HepG2 (cell line): ENCODE results near the gene MAP2K6. TPM values are rescaled to one million over a fixed set of nuclear protein-coding genes. Genes with fewer than 3 reads are reported as not detected.

Source experiments
- CENPX ChIP-seq: sonication (generic); formaldehyde crosslinking; IDR thresholded peaks from 2 replicates; pipeline ENCODE4 v1.9.0; 2021; ENCODE audit warnings: mild to moderate bottlenecking, missing genetic modification reagents, moderate library complexity
- NCOA5 ChIP-seq: sonication (generic); formaldehyde crosslinking; IDR thresholded peaks from 2 replicates; pipeline ENCODE4 v1.4.0; 2020; ENCODE audit warnings: missing genetic modification reagents
- SIX1 ChIP-seq: sonication (generic); formaldehyde crosslinking; IDR thresholded peaks from 2 replicates; pipeline ENCODE4 v1.4.0; 2020; ENCODE audit warnings: missing genetic modification reagents, borderline replicate concordance
- SKIL ChIP-seq: sonication (generic); formaldehyde crosslinking; IDR thresholded peaks from 2 replicates; pipeline ENCODE4 v1.8.0; 2022; ENCODE audit warnings: missing genetic modification reagents, mild to moderate bottlenecking, moderate library complexity, borderline replicate concordance
- STAT5B ChIP-seq: sonication (generic); formaldehyde crosslinking; IDR thresholded peaks from 2 replicates; pipeline ENCODE4 v1.4.0; 2020; ENCODE audit warnings: missing genetic modification reagents
- SUZ12 ChIP-seq: fragments of 150-350 bp; IDR thresholded peaks from 2 replicates; pipeline ENCODE4 v1.6.1; 2014; ENCODE audit warnings: low read depth, low read length
- TFE3 ChIP-seq: IDR thresholded peaks from 2 replicates; pipeline ENCODE4 v1.6.1; 2016
- ZNF34 ChIP-seq: sonication (generic); formaldehyde crosslinking; IDR thresholded peaks from 2 replicates; pipeline ENCODE4 v1.4.0; 2020; ENCODE audit warnings: mild to moderate bottlenecking, missing genetic modification reagents, borderline replicate concordance
- ZNF547 ChIP-seq: sonication (generic); formaldehyde crosslinking; IDR thresholded peaks from 2 replicates; pipeline ENCODE4 v1.5.1; 2020; ENCODE audit warnings: mild to moderate bottlenecking, missing genetic modification reagents
- ZNF768 ChIP-seq: sonication (generic); formaldehyde crosslinking; IDR thresholded peaks from 2 replicates; pipeline ENCODE4 v1.4.0; 2020; ENCODE audit warnings: missing genetic modification reagents
- ZNF790 ChIP-seq: sonication (generic); formaldehyde crosslinking; IDR thresholded peaks from 2 replicates; pipeline ENCODE4 v1.8.0; 2022; ENCODE audit warnings: missing genetic modification reagents, mild to moderate bottlenecking, borderline replicate concordance
- ZNF83 ChIP-seq: sonication (generic); formaldehyde crosslinking; IDR thresholded peaks from 2 replicates; pipeline ENCODE4 v1.4.0; 2020; ENCODE audit warnings: missing genetic modification reagents, mild to moderate bottlenecking, borderline replicate concordance
- ZNF878 ChIP-seq: sonication (generic); formaldehyde crosslinking; IDR thresholded peaks from 2 replicates; pipeline ENCODE4 v1.8.1; 2023; ENCODE audit warnings: mild to moderate bottlenecking, missing genetic modification reagents, moderate library complexity
- ZUFSP ChIP-seq: sonication (generic); formaldehyde crosslinking; IDR thresholded peaks from 2 replicates; pipeline ENCODE4 v1.9.0; 2021; ENCODE audit warnings: missing genetic modification reagents, mild to moderate bottlenecking, borderline replicate concordance
- polyA plus RNA-seq, 8 experiments: library from polyadenylated mRNA; depleted of rRNA in 3 of 8; stranded (reverse) in 7 of 8; unstranded in 1 of 8; fragments of >200 nt; fragmentation: Illumina TruSeq in 4 of 8; extraction: Trizol in 4 of 8; gene quantifications; 2 replicates each; pipeline versions ENCODE4 v1.2.1 to v1.2.3, GENCODE V29; 2011 to 2016; ENCODE audit warnings: low read depth in 4 of 8, missing spikeins in 1 of 8, mixed read lengths in 1 of 8; ENCODE audit not compliant: insufficient read depth in 1 of 8
- total RNA-seq, 5 experiments: library from RNA; depleted of rRNA; stranded (reverse); fragments of >200 nt; fragmentation: Illumina TruSeq; extraction: Trizol; gene quantifications; 2 replicates each; pipeline ENCODE4 v1.2.3, GENCODE V29; 2016; ENCODE audit warnings: low read depth in 1 of 5
- TF ChIP-seq, protein P1 (sequence below): sonication (generic); formaldehyde crosslinking; IDR thresholded peaks from 2 replicates; pipeline ENCODE4 v1.5.0; 2020; ENCODE audit warnings: missing genetic modification reagents
- TF ChIP-seq, protein P2 (sequence below): sonication (generic); formaldehyde crosslinking; conservative IDR thresholded peaks from 2 replicates; pipeline ENCODE4 v1.8.0; 2022; ENCODE audit warnings: mild to moderate bottlenecking, moderate library complexity, missing genetic modification reagents
- TF ChIP-seq, protein P3 (sequence below): IDR thresholded peaks from 2 replicates; pipeline ENCODE4 v1.6.1; 2016; ENCODE audit warnings: low read depth, control low read depth
- TF ChIP-seq, protein P4 (sequence below): sonication (generic); formaldehyde crosslinking; IDR thresholded peaks from 2 replicates; pipeline ENCODE4 v1.8.1; 2023; ENCODE audit warnings: mild to moderate bottlenecking, inconsistent platforms, moderate library complexity, missing genetic modification reagents, borderline replicate concordance

MAP2K6 gene
- total and polyA plus RNA-seq, 2 of the 13 experiments (the other 11 are each of a cell fraction or from before 2014, with no cell fraction given): 5.1 to 33.6 TPM

DNA sequence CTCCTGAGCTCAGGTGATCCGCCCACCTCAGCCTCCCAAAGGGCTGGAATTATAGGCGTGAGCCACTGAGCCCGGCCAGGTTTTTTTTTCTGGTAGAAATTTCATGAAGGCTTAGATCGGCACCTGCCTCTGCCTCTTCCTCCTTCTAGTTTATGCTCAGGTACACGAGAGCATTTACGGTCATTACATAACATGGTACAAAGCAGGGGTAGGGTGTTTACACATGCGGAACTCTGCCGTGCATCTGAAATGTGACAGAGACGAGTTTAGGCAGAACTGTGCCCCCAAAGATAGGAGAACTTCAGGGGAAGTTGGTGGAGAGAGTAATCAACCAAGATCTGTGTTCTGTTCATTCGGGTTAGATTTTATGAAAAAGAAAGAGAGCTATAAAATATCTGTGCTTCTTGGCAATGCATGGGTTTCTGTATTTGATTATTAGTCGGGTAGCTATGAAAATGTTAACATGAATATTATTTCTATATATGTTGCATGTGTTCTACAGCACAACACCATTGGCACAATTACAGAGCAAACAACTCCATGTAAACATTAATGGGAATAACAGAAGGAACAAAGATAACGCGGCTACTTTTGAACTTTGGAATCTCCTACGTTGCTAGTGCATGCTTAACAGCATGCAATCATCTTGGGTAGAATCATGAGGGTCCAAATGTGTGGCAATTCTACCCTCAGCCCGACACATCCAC, 23.5 kb upstream of the MAP2K6 start (continued):
- TF ChIP-seq TFE3 (CRISPR knock-in tag) (0 out of 2 replicates have a peak, but pooled peaks have one; percentile 27), ZNF790 (no peak), CENPX (no peak), SKIL (CRISPR knock-in tag) (no peak; the same call in 1 of the 2 replicates), SIX1 (CRISPR knock-in tag) (no peak), STAT5B (CRISPR knock-in tag) (no peak), SUZ12 (no peak), ZNF547 (no peak), ZNF83 (CRISPR knock-in tag) (no peak), ZNF878 (CRISPR knock-in tag) (no peak; the same call in 1 of the 2 replicates), ZNF768 (CRISPR knock-in tag) (no peak), ZUFSP (CRISPR knock-in tag) (no peak), ZNF34 (CRISPR knock-in tag) (no peak), NCOA5 (CRISPR knock-in tag) (no peak)
- TF ChIP-seq, protein P1, sequence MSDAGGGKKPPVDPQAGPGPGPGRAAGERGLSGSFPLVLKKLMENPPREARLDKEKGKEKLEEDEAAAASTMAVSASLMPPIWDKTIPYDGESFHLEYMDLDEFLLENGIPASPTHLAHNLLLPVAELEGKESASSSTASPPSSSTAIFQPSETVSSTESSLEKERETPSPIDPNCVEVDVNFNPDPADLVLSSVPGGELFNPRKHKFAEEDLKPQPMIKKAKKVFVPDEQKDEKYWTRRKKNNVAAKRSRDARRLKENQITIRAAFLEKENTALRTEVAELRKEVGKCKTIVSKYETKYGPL (CRISPR knock-in tag): peak; percentile 77
- TF ChIP-seq, protein P2, sequence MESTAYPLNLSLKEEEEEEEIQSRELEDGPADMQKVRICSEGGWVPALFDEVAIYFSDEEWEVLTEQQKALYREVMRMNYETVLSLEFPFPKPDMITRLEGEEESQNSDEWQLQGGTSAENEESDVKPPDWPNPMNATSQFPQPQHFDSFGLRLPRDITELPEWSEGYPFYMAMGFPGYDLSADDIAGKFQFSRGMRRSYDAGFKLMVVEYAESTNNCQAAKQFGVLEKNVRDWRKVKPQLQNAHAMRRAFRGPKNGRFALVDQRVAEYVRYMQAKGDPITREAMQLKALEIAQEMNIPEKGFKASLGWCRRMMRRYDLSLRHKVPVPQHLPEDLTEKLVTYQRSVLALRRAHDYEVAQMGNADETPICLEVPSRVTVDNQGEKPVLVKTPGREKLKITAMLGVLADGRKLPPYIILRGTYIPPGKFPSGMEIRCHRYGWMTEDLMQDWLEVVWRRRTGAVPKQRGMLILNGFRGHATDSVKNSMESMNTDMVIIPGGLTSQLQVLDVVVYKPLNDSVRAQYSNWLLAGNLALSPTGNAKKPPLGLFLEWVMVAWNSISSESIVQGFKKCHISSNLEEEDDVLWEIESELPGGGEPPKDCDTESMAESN: 0 out of 2 replicates have a peak, but pooled peaks have one; percentile 18
- TF ChIP-seq, protein P3, sequence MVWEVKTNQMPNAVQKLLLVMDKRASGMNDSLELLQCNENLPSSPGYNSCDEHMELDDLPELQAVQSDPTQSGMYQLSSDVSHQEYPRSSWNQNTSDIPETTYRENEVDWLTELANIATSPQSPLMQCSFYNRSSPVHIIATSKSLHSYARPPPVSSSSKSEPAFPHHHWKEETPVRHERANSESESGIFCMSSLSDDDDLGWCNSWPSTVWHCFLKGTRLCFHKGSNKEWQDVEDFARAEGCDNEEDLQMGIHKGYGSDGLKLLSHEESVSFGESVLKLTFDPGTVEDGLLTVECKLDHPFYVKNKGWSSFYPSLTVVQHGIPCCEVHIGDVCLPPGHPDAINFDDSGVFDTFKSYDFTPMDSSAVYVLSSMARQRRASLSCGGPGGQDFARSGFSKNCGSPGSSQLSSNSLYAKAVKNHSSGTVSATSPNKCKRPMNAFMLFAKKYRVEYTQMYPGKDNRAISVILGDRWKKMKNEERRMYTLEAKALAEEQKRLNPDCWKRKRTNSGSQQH (CRISPR knock-in tag): no peak
- TF ChIP-seq, protein P4, sequence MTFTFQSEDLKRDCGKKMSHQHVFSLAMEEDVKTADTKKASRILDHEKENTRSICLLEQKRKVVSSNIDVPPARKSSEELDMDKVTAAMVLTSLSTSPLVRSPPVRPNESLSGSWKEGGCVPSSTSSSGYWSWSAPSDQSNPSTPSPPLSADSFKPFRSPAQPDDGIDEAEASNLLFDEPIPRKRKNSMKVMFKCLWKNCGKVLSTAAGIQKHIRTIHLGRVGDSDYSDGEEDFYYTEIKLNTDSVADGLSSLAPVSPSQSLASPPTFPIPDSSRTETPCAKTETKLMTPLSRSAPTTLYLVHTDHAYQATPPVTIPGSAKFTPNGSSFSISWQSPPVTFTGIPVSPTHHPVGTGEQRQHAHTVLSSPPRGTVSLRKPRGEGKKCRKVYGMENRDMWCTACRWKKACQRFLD (CRISPR knock-in tag): no peak
